GM23248 (cell line): ENCODE data around the gene DIABLO.

Experiments
- EZH2 ChIP-seq: fragments of 200-600 bp; sonication (generic); IDR thresholded peaks from 2 replicates; pipeline ENCODE4 v1.6.1; 2018; ENCODE audit warnings: antibody characterized with exemption, mild to moderate bottlenecking; ENCODE audit not compliant: insufficient read depth, poor library complexity, severe bottlenecking
- EZH2phosphoT487 ChIP-seq: fragments of 200-600 bp; sonication (generic); IDR thresholded peaks from 2 replicates; pipeline ENCODE4 v1.6.1; 2018; ENCODE audit warnings: antibody characterized with exemption, moderate library complexity, mild to moderate bottlenecking, low read depth; ENCODE audit not compliant: insufficient read depth

DNA sequence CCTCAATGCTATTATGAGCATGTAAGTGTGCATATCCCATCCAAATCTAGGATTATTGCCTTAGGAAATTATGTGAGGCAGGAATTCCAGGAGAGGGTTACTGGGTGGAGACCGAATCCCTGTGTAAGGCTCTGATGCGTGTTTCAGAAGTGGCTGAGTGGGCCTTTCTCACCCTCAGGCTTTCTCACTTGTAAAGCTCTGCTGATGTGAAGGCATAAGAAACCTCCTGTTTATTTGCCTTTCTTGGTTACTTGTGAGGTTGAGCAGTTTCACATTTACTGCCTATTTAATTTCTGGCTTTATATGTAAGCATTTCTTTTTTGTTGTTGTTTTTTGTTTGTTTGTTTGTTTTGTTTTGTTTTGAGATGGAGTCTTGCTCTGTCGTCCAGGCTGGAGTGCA, 62.9 kb downstream of the DIABLO start:
- no peak for TF ChIP-seq EZH2
- TF ChIP-seq EZH2phosphoT487 = no peak
